GOT3 (cell line): ENCODE measurements around the gene GLYR1.

Experiments used
- DNase-seq: peaks from one replicate; lab custom pipeline; 2025; ENCODE audit warnings: mixed read lengths; lab: John Stamatoyannopoulos, UW

The GLYR1 gene

GRCh38 chr16:4879049-4879448, 32.0 kb upstream of the GLYR1 start:
- no peak for DNase-seq

- no peak for DNase-seq
These were observed 30.2 kb upstream of the GLYR1 start for GRCh38 chr16:4877380-4877685.

GRCh38 chr16:4876646-4877379, 29.7 kb upstream of the GLYR1 start:
- no peak for DNase-seq

GRCh38 chr16:4874666-4875065, 27.6 kb upstream of the GLYR1 start:
- DNase-seq: no peak

- no peak for DNase-seq
These were observed 26.0 kb upstream of the GLYR1 start for GRCh38 chr16:4873091-4873490.

- DNase-seq: no peak
These were observed 24.0 kb upstream of the GLYR1 start for GRCh38 chr16:4871071-4871470.

GRCh38 chr16:4870138-4870671, 23.1 kb upstream of the GLYR1 start:
- no peak for DNase-seq

GRCh38 chr16:4869147-4869805, 22.2 kb upstream of the GLYR1 start:
- no peak for DNase-seq

GRCh38 chr16:4868535-4868934, 21.4 kb upstream of the GLYR1 start:
- no peak for DNase-seq

GRCh38 chr16:4868026-4868425, 20.9 kb upstream of the GLYR1 start:
- no peak for DNase-seq

- DNase-seq: no peak
These were observed 19.5 kb upstream of the GLYR1 start for GRCh38 chr16:4866586-4866985.

GRCh38 chr16:4865231-4865860, 18.3 kb upstream of the GLYR1 start:
- no peak for DNase-seq

- no peak for DNase-seq
These were observed 17.6 kb upstream of the GLYR1 start for GRCh38 chr16:4864728-4865127.

GRCh38 chr16:4862639-4863038, 15.6 kb upstream of the GLYR1 start:
- DNase-seq: no peak

GRCh38 chr16:4860727-4861342, 13.7 kb upstream of the GLYR1 start:
- DNase-seq: no peak

GRCh38 chr16:4859900-4860255, 12.8 kb upstream of the GLYR1 start:
- no peak for DNase-seq

- DNase-seq: no peak
These were observed 12.3 kb upstream of the GLYR1 start for GRCh38 chr16:4859190-4859899.

- no peak for DNase-seq
These were observed 8.7 kb upstream of the GLYR1 start for GRCh38 chr16:4855804-4856203.

GRCh38 chr16:4855371-4855770, 8.3 kb upstream of the GLYR1 start:
- no peak for DNase-seq

GRCh38 chr16:4852221-4852872, 5.3 kb upstream of the GLYR1 start:
- DNase-seq: no peak

- DNase-seq: no peak
These were observed 3.1 kb upstream of the GLYR1 start for GRCh38 chr16:4850211-4850610.
